HepG2 (cell line): ENCODE results near the gene ELN. TPM values are rescaled to one million over a fixed set of nuclear protein-coding genes. Genes with fewer than 3 reads are reported as not detected.

Experiments used
- ATAC-seq: fragments of 200-7000 bp; cut with Tn5 transposase; 3 replicates; pipeline ENCODE4 v1.9.1; 2020; ENCODE audit warnings: mild to moderate bottlenecking, moderate library complexity
- BruUV-seq: library from RNA; stranded (reverse); fragments of 400-500 nt; replicated peaks from 2 replicates; lab custom pipeline; 2021; lab: Mats Ljungman, UMichigan
- CTCF ChIA-PET: fragments of 300-600 bp; formaldehyde crosslinking; extraction: SDS; loops from one replicate; lab custom pipeline; 2021; ENCODE audit warnings: low total read pairs, inconsistent platforms, low intra/inter-chr PET ratio; lab: Yijun Ruan, JAX
- POLR2A ChIA-PET: fragments of 350-600 bp; sonication (Branson Sonifier 250); formaldehyde crosslinking; loops from one replicate; lab custom pipeline; 2020; ENCODE audit warnings: antibody characterized with exemption, inconsistent platforms; lab: Yijun Ruan, JAX
- DNase-seq: peaks from one replicate; pipeline ENCODE4 v3.0.0-alpha.2; 2015; ENCODE audit warnings: low spot score
- FAIRE-seq: peaks from 3 replicates; lab custom pipeline; 2011; peaks lifted over from hg19 to GRCh38; lab: Jason Lieb, UNC
- H2AFZ ChIP-seq: one replicate; pipeline ENCODE4 v1.6.1; 2011; ENCODE audit warnings: low read length, inconsistent platforms
- H3K27ac ChIP-seq: fragments of 300-600 bp; 3 replicates; pipeline ENCODE4 v1.8.0; 2011; ENCODE audit warnings: mixed run types, mild to moderate bottlenecking, mixed read lengths, low read length, inconsistent platforms; ENCODE audit not compliant: insufficient read depth; ENCODE audit errors: extremely low read length
- H3K27me3 ChIP-seq, 2 experiments: fragments of 200-600 bp in 1 of 2; 2 replicates in 1 of 2; 3 replicates in 1 of 2; pipeline versions ENCODE4 v1.6.0 to v1.8.0; 2011; ENCODE audit warnings: low read length in 2 of 2, mild to moderate bottlenecking in 2 of 2, moderate library complexity in 2 of 2, inconsistent platforms in 1 of 2; ENCODE audit not compliant: insufficient read depth in 2 of 2, control insufficient read depth in 1 of 2
- H3K36me3 ChIP-seq, 2 experiments: fragments of 200-600 bp in 1 of 2; replicated peaks in 1 of 2; 2 replicates in 1 of 2; 3 replicates in 1 of 2; pipeline versions ENCODE4 v1.5.1 to v1.8.0; 2011; ENCODE audit warnings: low read length in 2 of 2, inconsistent platforms in 1 of 2; ENCODE audit not compliant: insufficient read depth in 2 of 2, control insufficient read depth in 1 of 2
- H3K4me1 ChIP-seq: 2 replicates; pipeline ENCODE4 v1.5.1; 2012; ENCODE audit warnings: low read length, inconsistent platforms; ENCODE audit not compliant: insufficient read depth
- H3K4me2 ChIP-seq: 2 replicates; pipeline ENCODE4 v1.6.0; 2011; ENCODE audit warnings: low read depth, low read length, inconsistent platforms
- H3K4me3 ChIP-seq, 3 experiments: fragments of 200-600 bp in 1 of 3; sonication (generic), shearing (Covaris generic) in 1 of 3; replicated peaks in 1 of 3; 2 replicates each; pipeline ENCODE4 v1.5.1; 2011 to 2016; ENCODE audit warnings: low read length in 3 of 3, inconsistent platforms in 2 of 3, low read depth in 2 of 3, mild to moderate bottlenecking in 2 of 3, control low read depth in 1 of 3, mixed read lengths in 1 of 3; ENCODE audit not compliant: insufficient read depth in 1 of 3
- H3K79me2 ChIP-seq: one replicate; pipeline ENCODE4 v1.6.1; 2011; ENCODE audit warnings: low read length, inconsistent platforms; ENCODE audit not compliant: insufficient read depth
- H3K9ac ChIP-seq: 2 replicates; pipeline ENCODE4 v1.6.0; 2011; ENCODE audit warnings: mild to moderate bottlenecking, low read depth, low read length, inconsistent platforms; ENCODE audit not compliant: insufficient read depth
- H3K9me3 ChIP-seq: 2 replicates; pipeline ENCODE4 v1.5.1; 2012; ENCODE audit warnings: mild to moderate bottlenecking, low read length
- H4K20me1 ChIP-seq: 2 replicates; pipeline ENCODE4 v1.6.0; 2011; ENCODE audit warnings: inconsistent platforms, mild to moderate bottlenecking, low read length, moderate library complexity; ENCODE audit not compliant: insufficient read depth
- CC2D1A ChIP-seq: sonication (generic); formaldehyde crosslinking; IDR thresholded peaks from 2 replicates; pipeline ENCODE4 v1.8.1; 2023; ENCODE audit warnings: mild to moderate bottlenecking, missing genetic modification reagents
- EED ChIP-seq: sonication (generic); formaldehyde crosslinking; IDR thresholded peaks from 2 replicates; pipeline ENCODE4 v1.5.0; 2020; ENCODE audit warnings: mild to moderate bottlenecking, missing genetic modification reagents
- FIP1L1 ChIP-seq: fragments of 200-400 bp; formaldehyde crosslinking; IDR thresholded peaks from 2 replicates; pipeline ENCODE4 v1.6.1; 2018; ENCODE audit warnings: low read depth, mild to moderate bottlenecking, low read length, moderate library complexity, borderline replicate concordance; ENCODE audit not compliant: insufficient read depth
- FOXK1 ChIP-seq: sonication (generic); formaldehyde crosslinking; IDR thresholded peaks from 2 replicates; pipeline ENCODE4 v1.4.0; 2020; ENCODE audit warnings: low read depth, missing genetic modification reagents, borderline replicate concordance
- NR2C2 ChIP-seq: sonication (generic); formaldehyde crosslinking; IDR thresholded peaks from 2 replicates; pipeline ENCODE4 v1.4.0; 2020; ENCODE audit warnings: missing genetic modification reagents, mild to moderate bottlenecking, moderate library complexity, borderline replicate concordance
- NR2F2 ChIP-seq: IDR thresholded peaks from 2 replicates; pipeline ENCODE4 v1.6.1; 2012; ENCODE audit warnings: low read depth, inconsistent platforms, borderline replicate concordance
- RFXANK ChIP-seq: IDR thresholded peaks from 2 replicates; pipeline ENCODE4 v1.6.1; 2016
- SMAD9 ChIP-seq: sonication (generic); formaldehyde crosslinking; IDR thresholded peaks from 2 replicates; pipeline ENCODE4 v1.5.1; 2020; ENCODE audit warnings: mild to moderate bottlenecking, missing genetic modification reagents
- SP2 ChIP-seq: sonication (generic); formaldehyde crosslinking; IDR thresholded peaks from 2 replicates; pipeline ENCODE4 v1.5.1; 2020; ENCODE audit warnings: mild to moderate bottlenecking, missing genetic modification reagents
- TCF7 ChIP-seq: sonication (generic); IDR thresholded peaks from 2 replicates; pipeline ENCODE4 v1.6.1; 2016; ENCODE audit warnings: antibody characterized with exemption, low read depth
- ZFP1 ChIP-seq: IDR thresholded peaks from 2 replicates; pipeline ENCODE4 v1.6.1; 2016
- ZNF276 ChIP-seq: sonication (generic); formaldehyde crosslinking; IDR thresholded peaks from 2 replicates; pipeline ENCODE4 v1.4.0; 2020; ENCODE audit warnings: mild to moderate bottlenecking, low read depth, missing genetic modification reagents
- WGBS: methylation state at CpG from one replicate; pipeline ENCODE4 v1.1.6; 2017; ENCODE audit warnings: low lambda C conversion rate; 5-methylcytosine and 5-hydroxymethylcytosine counted together
- in situ Hi-C: cut with HindIII; loops from 2 replicates; pipeline ENCODE4 v1.10.0; 2017; ENCODE audit warnings: low pct_unique_long_range_greater_than_20kb; ENCODE audit not compliant: extremely low pct_ligation_motif_present
- intact Hi-C: fragments of 100-400 bp; cut with micrococcal nuclease; formaldehyde crosslinking; loops from one replicate; pipeline ENCODE4 v1.10.0; 2022; ENCODE audit not compliant: unreplicated experiment
- polyA plus RNA-seq, 8 experiments: library from polyadenylated mRNA; depleted of rRNA in 3 of 8; stranded (reverse) in 7 of 8; unstranded in 1 of 8; fragments of >200 nt; fragmentation: Illumina TruSeq in 4 of 8; extraction: Trizol in 4 of 8; gene quantifications; 2 replicates each; pipeline versions ENCODE4 v1.2.1 to v1.2.3, GENCODE V29; 2011 to 2016; ENCODE audit warnings: low read depth in 4 of 8, missing spikeins in 1 of 8, mixed read lengths in 1 of 8; ENCODE audit not compliant: insufficient read depth in 1 of 8
- total RNA-seq, 5 experiments: library from RNA; depleted of rRNA; stranded (reverse); fragments of >200 nt; fragmentation: Illumina TruSeq; extraction: Trizol; gene quantifications; 2 replicates each; pipeline ENCODE4 v1.2.3, GENCODE V29; 2016; ENCODE audit warnings: low read depth in 1 of 5
- TF ChIP-seq, protein P1 (sequence below): sonication (generic); formaldehyde crosslinking; IDR thresholded peaks from 2 replicates; pipeline ENCODE4 v1.8.1; 2023; ENCODE audit warnings: missing genetic modification reagents, mild to moderate bottlenecking, borderline replicate concordance
- TF ChIP-seq, protein P2 (sequence below): sonication (generic); formaldehyde crosslinking; IDR thresholded peaks from 2 replicates; pipeline ENCODE4 v1.8.1; 2023; ENCODE audit warnings: mild to moderate bottlenecking, missing genetic modification reagents, borderline replicate concordance
- TF ChIP-seq, protein P3 (sequence below): sonication (generic); formaldehyde crosslinking; IDR thresholded peaks from 2 replicates; pipeline ENCODE4 v1.4.0; 2020; ENCODE audit warnings: low read depth, missing genetic modification reagents

ELN gene
- total and polyA plus RNA-seq, 2 of the 13 experiments (the other 11 are each of a cell fraction or from before 2014, with no cell fraction given) = 0.15 to 0.37 TPM

- TF ChIP-seq, protein P1, sequence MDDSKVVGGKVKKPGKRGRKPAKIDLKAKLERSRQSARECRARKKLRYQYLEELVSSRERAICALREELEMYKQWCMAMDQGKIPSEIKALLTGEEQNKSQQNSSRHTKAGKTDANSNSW (CRISPR knock-in tag) = no peak
- TF ChIP-seq EED (CRISPR knock-in tag) (no peak), NR2F2 (no peak), SMAD9 (CRISPR knock-in tag) (no peak), ZFP1 (CRISPR knock-in tag) (no peak), SP2 (no peak)
These were observed at the start of gene ELN (continued) for GRCh38 chr7:74027683-74028320.

DNA sequence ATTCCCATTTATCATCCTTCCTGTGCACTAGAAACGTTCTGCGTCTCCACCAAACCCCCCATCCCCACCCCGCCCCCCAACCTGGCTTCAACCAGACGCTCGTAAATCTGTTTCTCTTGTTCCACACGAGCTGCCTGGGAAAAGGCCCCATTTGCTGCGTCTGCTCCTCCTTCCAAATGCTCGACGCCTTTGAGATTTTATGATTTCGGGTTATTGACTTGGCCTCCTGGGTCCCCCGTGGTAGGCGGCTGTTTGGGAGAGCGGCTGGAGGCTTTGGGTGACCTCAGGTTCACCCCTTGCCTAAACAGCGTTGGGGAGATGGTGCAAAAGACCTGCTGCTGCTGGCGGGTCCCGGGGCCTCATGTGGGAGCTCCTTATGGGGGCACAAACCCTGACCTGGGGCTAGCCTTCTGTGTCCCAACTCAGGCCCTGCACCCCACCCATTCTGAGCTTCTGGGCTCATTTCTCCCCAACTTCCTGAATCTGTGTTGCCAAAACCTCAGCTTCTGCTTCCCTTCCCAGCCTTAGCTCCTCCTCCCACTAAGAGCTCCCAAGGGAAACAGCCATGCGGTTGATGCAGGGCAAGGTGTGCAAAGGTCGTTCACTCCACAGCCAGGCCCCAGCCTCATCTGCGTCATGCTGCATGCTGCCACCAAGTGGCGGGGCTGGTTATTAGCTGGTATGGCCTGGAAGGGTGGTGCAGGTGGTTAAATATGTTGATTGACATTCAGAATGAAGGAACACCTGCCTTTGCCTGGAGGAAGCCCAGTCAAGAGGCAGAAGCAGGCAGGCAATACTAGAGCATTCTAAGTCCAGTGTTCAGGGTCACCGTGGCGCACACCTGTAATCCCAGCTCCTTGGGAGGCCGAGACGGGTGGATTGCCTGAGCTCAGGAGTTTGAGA lies 49.1 kb upstream of the ELN start:
- Histone ChIP-seq H3K9me3 (no peaks in the 10 kb centered on the region), H3K79me2 (no peaks in the 10 kb centered on the region), H3K9ac (no peak overlapping the region), H3K4me2 (peak overlapping the region; percentile 29), H3K36me3 (no peaks in the 10 kb centered on the region), H3K27ac (no peak overlapping the region), H3K4me3 (no peak overlapping the region), H3K27me3 (peaks cover 1 to 6% of the 10 kb centered on the region in 2 experiments; a peak in 2 of 5 replicates), H2AFZ (no peak overlapping the region), H4K20me1 (no peaks in the 10 kb centered on the region), H3K4me1 (peaks cover 39% of the 10 kb centered on the region)
- intact Hi-C loops = no loop called here
- DNase-seq (peak; percentile 89), FAIRE-seq (peak; percentile 95), ATAC-seq (peak; percentile 84)
- in situ Hi-C loops = no loop called here
- POLR2A ChIA-PET = interaction anchor here (0.6 to 1.3 kb wide), 5 partner anchors 11 to 113 kb away, joined by 3 to 11 read pairs (median 3); no protein-coding TSS in a partner anchor
- 81% methylated on average over 19 of the region's 24 CpGs for WGBS
- no TSS peak for BruUV-seq
- CTCF ChIA-PET = interaction anchor here (1.6 kb wide), 1 partner anchor 113 kb away, joined by 12 read pairs; no protein-coding TSS in a partner anchor
- TF ChIP-seq FOXK1 (CRISPR knock-in tag) (peak; percentile 76; the same call in 1 of the 2 replicates), TCF7 (no peak), ZNF276 (CRISPR knock-in tag) (no peak), CC2D1A (no peak), RFXANK (CRISPR knock-in tag) (no peak), FIP1L1 (no peak), NR2C2 (no peak; the same call in 1 of the 2 replicates)
- TF ChIP-seq, protein P2, sequence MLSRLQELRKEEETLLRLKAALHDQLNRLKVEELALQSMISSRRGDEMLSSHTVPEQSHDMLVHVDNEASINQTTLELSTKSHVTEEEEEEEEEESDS (CRISPR knock-in tag) = no peak
- TF ChIP-seq, protein P3, sequence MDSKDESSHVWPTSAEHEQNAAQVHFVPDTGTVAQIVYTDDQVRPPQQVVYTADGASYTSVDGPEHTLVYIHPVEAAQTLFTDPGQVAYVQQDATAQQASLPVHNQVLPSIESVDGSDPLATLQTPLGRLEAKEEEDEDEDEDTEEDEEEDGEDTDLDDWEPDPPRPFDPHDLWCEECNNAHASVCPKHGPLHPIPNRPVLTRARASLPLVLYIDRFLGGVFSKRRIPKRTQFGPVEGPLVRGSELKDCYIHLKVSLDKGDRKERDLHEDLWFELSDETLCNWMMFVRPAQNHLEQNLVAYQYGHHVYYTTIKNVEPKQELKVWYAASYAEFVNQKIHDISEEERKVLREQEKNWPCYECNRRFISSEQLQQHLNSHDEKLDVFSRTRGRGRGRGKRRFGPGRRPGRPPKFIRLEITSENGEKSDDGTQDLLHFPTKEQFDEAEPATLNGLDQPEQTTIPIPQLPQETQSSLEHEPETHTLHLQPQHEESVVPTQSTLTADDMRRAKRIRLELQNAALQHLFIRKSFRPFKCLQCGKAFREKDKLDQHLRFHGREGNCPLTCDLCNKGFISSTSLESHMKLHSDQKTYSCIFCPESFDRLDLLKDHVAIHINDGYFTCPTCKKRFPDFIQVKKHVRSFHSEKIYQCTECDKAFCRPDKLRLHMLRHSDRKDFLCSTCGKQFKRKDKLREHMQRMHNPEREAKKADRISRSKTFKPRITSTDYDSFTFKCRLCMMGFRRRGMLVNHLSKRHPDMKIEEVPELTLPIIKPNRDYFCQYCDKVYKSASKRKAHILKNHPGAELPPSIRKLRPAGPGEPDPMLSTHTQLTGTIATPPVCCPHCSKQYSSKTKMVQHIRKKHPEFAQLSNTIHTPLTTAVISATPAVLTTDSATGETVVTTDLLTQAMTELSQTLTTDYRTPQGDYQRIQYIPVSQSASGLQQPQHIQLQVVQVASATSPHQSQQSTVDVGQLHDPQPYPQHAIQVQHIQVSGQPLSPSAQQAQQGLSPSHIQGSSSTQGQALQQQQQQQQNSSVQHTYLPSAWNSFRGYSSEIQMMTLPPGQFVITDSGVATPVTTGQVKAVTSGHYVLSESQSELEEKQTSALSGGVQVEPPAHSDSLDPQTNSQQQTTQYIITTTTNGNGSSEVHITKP (CRISPR knock-in tag) = no peak
